ENCODE results near the gene ASB16. TPM values are rescaled to one million over a fixed set of nuclear protein-coding genes. Genes with fewer than 3 reads are reported as not detected.

ASB16 gene
- total and polyA plus RNA-seq, 9 of the 15 experiments (the other 6 are each of a cell fraction or from before 2014, with no cell fraction given) = 0.03 to 0.07 TPM; not detected in 7

DNA sequence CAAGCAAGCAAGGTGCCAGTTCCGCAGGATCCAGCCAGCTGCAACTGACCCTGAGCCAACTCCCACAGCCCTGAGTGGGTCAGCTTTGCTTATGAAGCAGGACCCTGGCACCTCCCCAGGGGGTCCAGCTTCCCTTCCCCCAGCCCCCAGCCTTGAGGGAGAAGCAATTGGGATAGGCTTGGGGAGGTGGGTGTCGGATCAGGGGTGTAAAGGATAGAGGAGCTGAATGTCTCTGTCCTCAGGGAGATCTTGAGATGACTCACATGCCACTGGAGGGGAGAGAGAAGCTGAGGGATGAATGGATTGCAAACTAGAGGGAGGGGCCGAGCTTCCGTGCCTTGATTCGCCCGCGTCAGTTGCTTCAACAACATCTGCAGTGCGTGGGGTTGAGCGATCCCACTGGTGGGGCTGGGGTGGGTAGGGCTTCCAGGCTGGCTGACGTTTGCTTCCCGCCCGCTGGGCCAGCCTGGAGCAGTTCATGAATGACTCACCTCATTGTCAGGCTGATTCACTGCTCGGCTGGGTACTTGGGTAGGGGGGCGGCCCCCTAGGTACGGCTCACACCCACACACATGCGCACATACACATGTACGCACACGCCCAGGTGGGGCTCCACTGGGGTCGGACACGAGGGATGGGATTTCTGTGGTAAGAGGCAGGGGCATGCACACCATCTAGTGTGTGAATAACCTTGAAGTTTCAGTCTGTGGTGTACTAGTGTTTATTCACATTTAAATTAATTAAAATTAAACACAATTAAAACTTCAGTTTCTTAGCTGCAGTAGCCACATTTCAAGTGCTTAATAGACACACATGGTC lies 32.4 kb upstream of the ASB16 start (continued):
- TF ChIP-seq CGGBP1 (CRISPR knock-in tag; IDR thresholded peaks at IDR 0.05) (no peak), MXI1 (IDR thresholded peaks at IDR 0.05; ENCODE audit: low read depth, low read length) (no peak), LCOR (CRISPR knock-in tag; IDR thresholded peaks at IDR 0.05) (peak; percentile 73; the same call in 1 of the 2 replicates), ATF6 (CRISPR knock-in tag; IDR thresholded peaks at IDR 0.05) (no peak), NCOA4 (IDR thresholded peaks at IDR 0.05; ENCODE audit: partially characterized antibody) (no peak), ETS2 (tag; IDR thresholded peaks at IDR 0.05; ENCODE audit: borderline replicate concordance, poor library complexity, severe bottlenecking) (no peak), ZNF239 (CRISPR knock-in tag; IDR thresholded peaks at IDR 0.05) (no peak), REST (IDR thresholded peaks at IDR 0.05; ENCODE audit: borderline replicate concordance) (peak; percentile 93), REST (CRISPR knock-in tag; IDR thresholded peaks at IDR 0.05; ENCODE audit: low read depth) (no peak), PTRF (tag; IDR thresholded peaks at IDR 0.05) (no peak), PRMT5 (CRISPR knock-in tag; IDR thresholded peaks at IDR 0.05) (no peak), HNRNPK (IDR thresholded peaks at IDR 0.05; ENCODE audit: low read depth, low read length, poor library complexity, severe bottlenecking) (no peak), ZNF316 (IDR thresholded peaks at IDR 0.05) (peak; percentile 38), ZNF384 (IDR thresholded peaks at IDR 0.05; ENCODE audit: low read depth, low read length) (no peak), ZNF436 (CRISPR knock-in tag; IDR thresholded peaks at IDR 0.05) (no peak), MTA3 (IDR thresholded peaks at IDR 0.05; ENCODE audit: borderline replicate concordance) (peak; percentile 80), ZFP1 (CRISPR knock-in tag; IDR thresholded peaks at IDR 0.05) (no peak), NR1H2 (CRISPR knock-in tag; IDR thresholded peaks at IDR 0.05) (no peak), POLR3G (IDR thresholded peaks at IDR 0.05; ENCODE audit: extremely low read depth, insufficient read length, insufficient replicate concordance) (no peak)
